Measurements from ENCODE around the gene PSMA2.

Gene PSMA2

DNA sequence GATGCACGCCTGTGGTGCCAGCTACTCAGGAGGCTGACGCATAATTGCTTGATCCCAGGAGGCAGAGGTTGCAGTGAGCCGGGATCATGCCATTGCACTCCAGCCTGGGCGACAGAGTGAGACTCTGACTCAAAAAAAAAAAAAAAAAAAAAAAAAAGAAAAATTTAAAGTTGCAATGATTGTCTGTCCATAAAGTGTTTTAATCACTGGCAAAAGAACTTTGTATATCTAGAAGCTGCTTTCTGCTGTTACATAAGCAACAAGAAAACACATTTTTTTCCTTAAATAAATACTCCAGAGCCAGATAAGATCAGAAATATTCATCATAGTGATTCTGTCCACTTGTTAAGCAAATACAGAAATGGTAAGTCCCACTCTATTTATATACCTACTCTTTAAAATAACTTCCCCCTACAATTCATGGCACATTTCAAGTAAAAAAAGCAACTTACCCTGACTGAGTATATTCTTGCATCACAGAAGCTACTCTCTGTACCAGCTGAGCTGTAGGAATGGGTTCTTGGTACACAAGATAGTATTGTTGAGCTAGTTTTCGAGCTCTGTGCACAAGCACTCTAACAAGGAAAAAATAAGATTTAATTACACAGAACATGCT lies 7.6 kb downstream of the PSMA2 start:
- Histone ChIP-seq H3K4me3 (ENCODE audit: low read depth, low read length) (no peak overlapping the region), H3K27ac (ENCODE audit: low read depth, low read length) (no peak overlapping the region), H3K36me3 (ENCODE audit: insufficient read depth, low read length) (peaks cover 54% of the 10 kb centered on the region), H3K27me3 (ENCODE audit: insufficient read depth, low read length) (no peaks in the 10 kb centered on the region), H3K79me2 (ENCODE audit: control insufficient read depth, insufficient read depth, low read length, unreplicated experiment) (peaks cover 39% of the 10 kb centered on the region), H3K4me1 (ENCODE audit: control insufficient read depth, insufficient read depth, low read length, unreplicated experiment) (peaks cover 4% of the 10 kb centered on the region), H2AFZ (ENCODE audit: low read length, unreplicated experiment) (no peak overlapping the region)

DNA sequence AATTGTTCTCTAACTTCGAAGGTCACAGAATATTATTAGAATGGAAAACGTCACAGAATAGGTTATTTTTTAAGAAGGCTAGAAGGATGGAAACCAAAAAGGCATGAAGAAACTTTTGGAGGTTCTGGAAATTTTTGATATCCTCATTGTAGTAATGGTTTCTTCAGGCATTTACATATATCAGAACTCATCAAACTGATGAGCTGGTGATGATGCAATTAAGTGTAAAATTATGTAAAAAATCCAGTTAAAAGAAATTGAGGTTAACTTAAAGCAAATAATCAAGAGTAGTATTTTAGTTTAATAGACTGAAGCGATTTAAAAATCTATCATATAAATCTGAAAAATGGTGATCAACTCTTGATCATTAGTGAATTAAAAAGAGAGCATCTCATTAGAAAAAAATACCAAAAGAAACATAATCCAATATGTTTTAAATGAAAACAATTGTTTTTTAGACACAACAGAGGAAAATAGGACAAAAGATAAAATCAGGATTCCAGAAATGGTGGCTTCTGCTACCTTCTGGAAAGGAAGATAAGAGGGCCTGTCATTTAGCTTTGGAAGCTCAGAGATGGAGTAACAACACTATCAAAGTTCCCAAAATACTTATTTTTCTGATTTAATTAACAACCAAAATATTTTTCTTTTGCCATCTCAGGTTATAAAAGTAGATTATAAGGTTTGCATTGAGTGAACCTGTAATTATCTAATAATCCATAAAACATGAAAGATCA lies 9.8 kb downstream of the PSMA2 start:
- H3K4me1 ChIP-seq (ENCODE audit: control insufficient read depth, insufficient read depth, low read length, unreplicated experiment): peaks cover under 1% of the 10 kb centered on the region
- H3K36me3 ChIP-seq (ENCODE audit: insufficient read depth, low read length): peaks cover 58% of the 10 kb centered on the region
- H3K27ac ChIP-seq (ENCODE audit: low read depth, low read length): no peak overlapping the region
- H3K27me3 ChIP-seq (ENCODE audit: insufficient read depth, low read length): no peaks in the 10 kb centered on the region
- peaks cover 18% of the 10 kb centered on the region for H3K79me2 ChIP-seq (ENCODE audit: control insufficient read depth, insufficient read depth, low read length, unreplicated experiment)
- H2AFZ ChIP-seq (ENCODE audit: low read length, unreplicated experiment): no peak overlapping the region
- no peak overlapping the region for H3K4me3 ChIP-seq (ENCODE audit: low read depth, low read length)

DNA sequence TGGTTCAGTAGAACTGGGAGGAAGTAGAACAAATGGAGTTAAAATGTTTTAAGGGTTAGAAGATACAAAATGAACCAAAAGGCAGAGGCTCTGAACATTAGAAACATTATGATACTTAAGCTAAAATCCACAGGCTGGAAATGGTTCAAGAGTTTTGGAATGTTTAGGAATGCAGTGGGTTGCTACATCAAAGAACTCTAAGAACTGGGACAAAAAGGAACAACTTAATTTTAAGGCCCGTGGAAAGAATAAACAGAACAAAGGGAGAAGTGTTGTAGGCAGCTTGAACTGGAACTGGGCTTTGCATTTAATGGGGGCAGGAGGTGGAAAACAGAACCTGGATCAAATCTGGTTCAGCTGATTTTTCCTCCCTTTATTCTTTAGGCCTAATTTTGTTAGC lies 16.6 kb downstream of the PSMA2 start:
- Histone ChIP-seq H3K27ac (ENCODE audit: low read depth, low read length) (peak overlapping the region; percentile 72), H3K36me3 (ENCODE audit: insufficient read depth, low read length) (peaks cover 28% of the 10 kb centered on the region), H3K4me3 (ENCODE audit: low read depth, low read length) (peak overlapping the region; percentile 15; the same call in 1 of the 2 replicates), H3K79me2 (ENCODE audit: control insufficient read depth, insufficient read depth, low read length, unreplicated experiment) (peaks cover 12% of the 10 kb centered on the region), H3K4me1 (ENCODE audit: control insufficient read depth, insufficient read depth, low read length, unreplicated experiment) (peaks cover 51% of the 10 kb centered on the region), H2AFZ (ENCODE audit: low read length, unreplicated experiment) (no peak overlapping the region), H3K27me3 (ENCODE audit: insufficient read depth, low read length) (no peaks in the 10 kb centered on the region)

DNA sequence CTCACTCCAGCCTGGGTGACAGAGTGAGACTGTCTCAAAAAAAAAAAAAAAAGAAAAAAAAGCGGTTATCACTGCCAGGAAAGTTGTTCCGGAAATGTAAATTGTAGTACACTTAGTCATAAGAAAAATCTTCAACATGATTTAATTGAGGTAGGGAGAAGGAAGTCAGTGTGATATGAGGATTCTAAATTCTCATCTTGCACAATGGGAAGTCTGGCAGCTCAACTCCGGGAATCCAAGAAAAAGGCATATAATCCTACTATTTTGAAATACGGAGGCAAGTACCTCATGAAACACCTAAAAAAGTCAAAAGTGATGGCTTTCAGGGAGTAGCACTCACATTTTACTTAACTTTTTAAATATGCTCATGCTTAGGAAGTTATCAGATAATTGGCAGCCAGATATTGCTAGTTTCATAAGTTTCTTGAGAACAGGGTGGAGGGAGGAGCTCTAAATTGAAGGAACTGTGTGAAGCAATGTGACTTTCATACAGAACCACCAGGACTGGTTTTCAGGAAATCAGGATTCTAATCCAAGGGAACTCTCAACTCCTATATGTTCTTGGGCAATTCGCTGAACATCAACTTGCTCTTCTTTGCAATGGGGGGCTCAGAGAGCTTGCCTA lies 17.4 kb downstream of the PSMA2 start:
- H3K27ac ChIP-seq (ENCODE audit: low read depth, low read length): peak overlapping the region; percentile 72
- H3K4me3 ChIP-seq (ENCODE audit: low read depth, low read length): peak overlapping the region; percentile 15
- no peaks in the 10 kb centered on the region for H3K27me3 ChIP-seq (ENCODE audit: insufficient read depth, low read length)
- peaks cover 16% of the 10 kb centered on the region for H3K79me2 ChIP-seq (ENCODE audit: control insufficient read depth, insufficient read depth, low read length, unreplicated experiment)
- no peak overlapping the region for H2AFZ ChIP-seq (ENCODE audit: low read length, unreplicated experiment)
- peaks cover 27% of the 10 kb centered on the region for H3K36me3 ChIP-seq (ENCODE audit: insufficient read depth, low read length)
- peaks cover 56% of the 10 kb centered on the region for H3K4me1 ChIP-seq (ENCODE audit: control insufficient read depth, insufficient read depth, low read length, unreplicated experiment)

DNA sequence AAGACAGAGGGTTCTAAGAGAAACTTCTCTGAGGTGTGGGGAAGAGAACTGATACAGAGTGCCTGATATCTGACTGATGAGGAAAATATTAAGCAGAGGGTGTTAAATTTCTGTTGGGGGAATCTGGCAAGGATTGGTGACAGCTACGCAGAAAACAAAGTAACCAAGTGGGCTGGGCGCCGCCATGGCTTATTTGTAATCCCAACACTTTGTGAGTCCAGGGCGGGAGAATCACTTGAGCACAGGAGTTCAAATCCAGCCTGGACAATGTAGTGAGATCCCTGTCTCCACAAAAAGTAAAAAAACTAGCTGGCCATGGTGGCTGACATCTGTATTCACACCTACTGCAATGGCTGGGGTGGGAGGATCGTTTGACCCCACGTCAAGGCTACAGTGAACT lies 18.0 kb downstream of the PSMA2 start:
- Histone ChIP-seq H3K27me3 (ENCODE audit: insufficient read depth, low read length) (no peaks in the 10 kb centered on the region), H3K36me3 (ENCODE audit: insufficient read depth, low read length) (peaks cover 23% of the 10 kb centered on the region), H2AFZ (ENCODE audit: low read length, unreplicated experiment) (no peak overlapping the region), H3K79me2 (ENCODE audit: control insufficient read depth, insufficient read depth, low read length, unreplicated experiment) (peaks cover 16% of the 10 kb centered on the region), H3K4me3 (ENCODE audit: low read depth, low read length) (no peak overlapping the region), H3K27ac (ENCODE audit: low read depth, low read length) (peak overlapping the region; percentile 72), H3K4me1 (ENCODE audit: control insufficient read depth, insufficient read depth, low read length, unreplicated experiment) (peaks cover 56% of the 10 kb centered on the region)

DNA sequence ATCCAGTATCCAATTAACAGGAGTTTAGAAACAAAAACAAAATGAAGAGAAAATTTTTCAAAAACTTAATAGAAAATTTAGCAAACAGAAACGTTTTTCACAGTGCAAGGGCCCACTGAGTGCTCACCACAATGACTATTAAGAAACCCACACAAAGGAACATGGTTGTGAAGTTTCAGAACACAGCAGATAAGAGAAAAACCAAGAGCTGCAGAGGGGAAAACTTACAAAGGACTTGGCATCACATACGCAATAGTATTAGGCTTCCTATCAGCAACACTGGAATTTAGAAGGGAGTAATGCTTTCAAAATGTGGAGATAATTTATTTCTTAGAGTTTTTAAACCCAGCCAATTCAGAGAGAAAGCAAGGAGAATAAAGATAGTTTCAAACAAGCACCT lies 18.4 kb downstream of the PSMA2 start:
- no peak overlapping the region for H2AFZ ChIP-seq (ENCODE audit: low read length, unreplicated experiment)
- no peaks in the 10 kb centered on the region for H3K27me3 ChIP-seq (ENCODE audit: insufficient read depth, low read length)
- peaks cover 24% of the 10 kb centered on the region for H3K36me3 ChIP-seq (ENCODE audit: insufficient read depth, low read length)
- no peak overlapping the region for H3K4me3 ChIP-seq (ENCODE audit: low read depth, low read length)
- H3K79me2 ChIP-seq (ENCODE audit: control insufficient read depth, insufficient read depth, low read length, unreplicated experiment): peaks cover 16% of the 10 kb centered on the region
- H3K27ac ChIP-seq (ENCODE audit: low read depth, low read length): peak overlapping the region; percentile 72
- H3K4me1 ChIP-seq (ENCODE audit: control insufficient read depth, insufficient read depth, low read length, unreplicated experiment): peaks cover 56% of the 10 kb centered on the region

DNA sequence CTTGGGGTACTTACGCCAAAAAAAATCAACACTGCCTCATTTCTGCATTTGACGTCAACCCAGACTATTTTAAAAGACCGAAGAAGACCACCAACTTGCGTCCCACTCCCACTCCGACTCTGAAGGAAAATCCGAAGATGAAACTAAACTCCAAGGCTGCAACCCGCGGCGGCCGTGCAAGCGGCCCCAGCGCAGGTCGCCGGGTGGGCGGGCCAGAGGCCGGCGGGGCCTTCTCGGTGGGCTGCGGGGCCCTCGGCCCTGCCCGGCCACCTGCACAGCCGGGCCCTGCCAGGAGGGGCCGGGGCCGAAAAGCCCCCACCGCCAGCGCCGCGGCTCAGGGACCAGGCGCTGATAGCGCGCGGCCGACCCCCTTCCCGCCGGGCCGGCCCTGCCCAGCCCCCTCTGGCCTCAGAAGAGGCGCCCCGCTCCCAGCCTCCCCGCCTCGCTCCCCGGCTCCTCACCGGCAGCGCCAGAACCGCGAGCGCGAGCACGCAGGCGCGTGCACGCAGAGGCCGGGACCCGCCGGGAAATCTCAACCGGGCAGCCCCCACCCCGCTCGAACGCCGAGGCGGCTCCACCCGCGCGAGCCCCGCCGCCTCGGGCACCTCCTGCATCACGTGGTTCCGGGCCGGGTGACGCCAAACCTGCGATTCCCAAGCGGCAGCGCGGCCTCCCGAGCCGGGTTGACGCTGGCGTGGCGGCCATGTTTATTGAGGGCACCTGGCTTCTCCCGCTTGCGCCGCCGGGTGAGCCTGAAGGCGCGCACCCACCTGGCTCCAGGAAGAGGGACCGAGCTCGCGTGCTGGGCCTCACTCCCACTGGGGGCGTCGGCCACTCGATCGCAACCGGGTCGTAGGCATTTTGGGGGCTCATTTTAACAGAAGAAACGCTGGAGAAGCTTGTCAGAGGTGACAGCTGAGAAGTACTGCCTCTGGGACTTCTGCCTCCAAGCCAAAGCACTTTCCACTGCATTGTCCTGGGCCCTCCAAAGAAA lies 20.2 kb downstream of the PSMA2 start, which contains the start of gene C7orf25:
C7orf25 (minus strand) TSS at position 617 of the 994 bp plus-strand sequence. CDS start 1,170 bp downstream, outside the sequence.
- H3K36me3 ChIP-seq (ENCODE audit: insufficient read depth, low read length): peaks cover 19% of the 10 kb centered on the region
- peak within 1 kb of the TSS; percentile 89 for H3K4me3 ChIP-seq (ENCODE audit: low read depth, low read length)
- H3K27ac ChIP-seq (ENCODE audit: low read depth, low read length): no peak within 1 kb of the TSS
- peak within 1 kb of the TSS; percentile 94 for H2AFZ ChIP-seq (ENCODE audit: low read length, unreplicated experiment)
- H3K4me1 ChIP-seq (ENCODE audit: control insufficient read depth, insufficient read depth, low read length, unreplicated experiment): peaks cover 65% of the 10 kb centered on the region
- H3K79me2 ChIP-seq (ENCODE audit: control insufficient read depth, insufficient read depth, low read length, unreplicated experiment): peaks cover 16% of the 10 kb centered on the region
- no peaks in the 10 kb centered on the region for H3K27me3 ChIP-seq (ENCODE audit: insufficient read depth, low read length)

DNA sequence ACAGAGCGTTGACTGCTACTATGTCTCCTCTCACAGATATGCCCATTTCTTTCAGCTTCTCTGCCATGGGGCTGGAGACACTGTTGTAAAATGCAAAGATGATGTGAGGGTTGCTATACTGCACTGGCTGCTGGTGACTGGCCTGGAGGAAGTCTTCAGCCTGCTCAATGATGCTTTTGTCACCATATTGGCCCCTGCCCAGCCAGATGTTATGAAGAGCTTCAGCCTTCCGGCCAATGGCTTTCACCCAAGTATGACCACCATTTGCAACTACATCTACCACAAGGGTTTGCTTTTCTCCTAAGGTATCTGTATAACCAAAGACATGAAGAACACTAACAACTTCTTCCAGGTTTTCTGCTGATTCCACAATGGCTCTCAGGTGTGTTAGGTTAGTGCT lies 21.7 kb downstream of the PSMA2 start:
- no peak overlapping the region for H2AFZ ChIP-seq (ENCODE audit: low read length, unreplicated experiment)
- peaks cover 54% of the 10 kb centered on the region for H3K4me1 ChIP-seq (ENCODE audit: control insufficient read depth, insufficient read depth, low read length, unreplicated experiment)
- H3K4me3 ChIP-seq (ENCODE audit: low read depth, low read length): peak overlapping the region; percentile 89
- H3K27me3 ChIP-seq (ENCODE audit: insufficient read depth, low read length): no peaks in the 10 kb centered on the region
- H3K27ac ChIP-seq (ENCODE audit: low read depth, low read length): no peak overlapping the region
- peaks cover 12% of the 10 kb centered on the region; the same call in 1 of the 2 replicates for H3K36me3 ChIP-seq (ENCODE audit: insufficient read depth, low read length)
- H3K79me2 ChIP-seq (ENCODE audit: control insufficient read depth, insufficient read depth, low read length, unreplicated experiment): peaks cover 16% of the 10 kb centered on the region

DNA sequence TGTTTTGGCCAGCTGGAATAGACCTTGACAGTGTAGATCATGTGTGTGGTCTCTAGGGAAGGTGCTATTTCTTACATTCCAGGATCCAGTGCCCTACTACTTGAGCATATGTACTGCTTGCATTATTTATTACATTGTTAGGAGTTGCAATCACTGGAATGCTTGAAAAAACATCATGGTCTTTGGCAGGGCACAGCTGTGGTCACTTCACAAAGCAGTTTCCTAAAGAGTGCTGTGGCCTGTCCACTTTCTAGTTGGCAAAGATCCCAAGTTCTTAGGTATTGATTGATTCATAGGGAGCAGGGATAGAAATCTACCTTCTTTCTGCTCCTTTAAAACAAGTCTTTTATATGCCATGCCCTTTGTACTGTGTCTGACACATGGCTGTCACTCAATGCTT lies 24.7 kb downstream of the PSMA2 start:
- no peaks in the 10 kb centered on the region for H3K27me3 ChIP-seq (ENCODE audit: insufficient read depth, low read length)
- H3K4me1 ChIP-seq (ENCODE audit: control insufficient read depth, insufficient read depth, low read length, unreplicated experiment): peaks cover 27% of the 10 kb centered on the region
- H2AFZ ChIP-seq (ENCODE audit: low read length, unreplicated experiment): no peak overlapping the region
- H3K79me2 ChIP-seq (ENCODE audit: control insufficient read depth, insufficient read depth, low read length, unreplicated experiment): peaks cover 16% of the 10 kb centered on the region
- peaks cover 12% of the 10 kb centered on the region; the same call in 1 of the 2 replicates for H3K36me3 ChIP-seq (ENCODE audit: insufficient read depth, low read length)
- H3K4me3 ChIP-seq (ENCODE audit: low read depth, low read length): no peak overlapping the region
- H3K27ac ChIP-seq (ENCODE audit: low read depth, low read length): no peak overlapping the region

DNA sequence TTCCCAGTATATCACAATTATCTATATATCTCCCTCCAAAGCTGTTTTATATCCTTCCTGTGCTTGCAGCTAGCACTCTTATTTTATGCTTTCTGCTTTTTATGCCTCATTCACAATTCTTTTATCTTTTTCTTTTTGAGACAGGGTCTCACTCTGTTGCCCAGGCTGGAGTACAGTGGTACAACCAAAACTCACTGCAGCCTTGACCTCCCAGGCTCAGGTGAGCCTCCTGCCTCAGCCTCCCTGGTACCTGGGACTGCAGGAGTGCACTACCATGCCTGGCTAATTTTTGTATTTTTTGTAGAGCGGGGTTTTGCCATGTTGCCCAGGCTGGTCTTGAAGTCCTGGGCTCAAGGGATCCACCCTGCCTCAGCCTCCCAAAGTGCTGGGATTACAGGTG lies 25.8 kb downstream of the PSMA2 start:
- no peak overlapping the region for H3K27ac ChIP-seq (ENCODE audit: low read depth, low read length)
- H3K4me3 ChIP-seq (ENCODE audit: low read depth, low read length): no peak overlapping the region
- no peaks in the 10 kb centered on the region for H3K27me3 ChIP-seq (ENCODE audit: insufficient read depth, low read length)
- peaks cover 12% of the 10 kb centered on the region; the same call in 1 of the 2 replicates for H3K36me3 ChIP-seq (ENCODE audit: insufficient read depth, low read length)
- H3K79me2 ChIP-seq (ENCODE audit: control insufficient read depth, insufficient read depth, low read length, unreplicated experiment): peaks cover 12% of the 10 kb centered on the region
- H2AFZ ChIP-seq (ENCODE audit: low read length, unreplicated experiment): no peak overlapping the region
- H3K4me1 ChIP-seq (ENCODE audit: control insufficient read depth, insufficient read depth, low read length, unreplicated experiment): peaks cover 24% of the 10 kb centered on the region
